GM18499 (cell line): ENCODE results near the gene NUDT1.

Experiments
- ATAC-seq: cut with Tn5 transposase; IDR thresholded peaks from one replicate; pipeline ENCODE4 v1.9.1; 2021; ENCODE audit warnings: moderate number of reproducible peaks; ENCODE audit not compliant: insufficient read depth, unreplicated experiment

NUDT1 gene

GRCh38 chr7:2204446-2204845 is 37.6 kb upstream of the NUDT1 start:
- no peak for ATAC-seq

- no peak for ATAC-seq
Measured at GRCh38 chr7:2205036-2205780, 36.8 kb upstream of the NUDT1 start.

- ATAC-seq, result no peak
Measured at GRCh38 chr7:2208712-2209111, 33.3 kb upstream of the NUDT1 start.

GRCh38 chr7:2209146-2209960 is 32.7 kb upstream of the NUDT1 start:
- ATAC-seq, result no peak

- no peak for ATAC-seq
Measured at GRCh38 chr7:2209961-2210323, 32.1 kb upstream of the NUDT1 start.

GRCh38 chr7:2210551-2211258 is 31.3 kb upstream of the NUDT1 start:
- no peak for ATAC-seq

- ATAC-seq, result no peak
Measured at GRCh38 chr7:2211259-2211880, 30.7 kb upstream of the NUDT1 start.

- ATAC-seq, result no peak
Measured at GRCh38 chr7:2211926-2212325, 30.1 kb upstream of the NUDT1 start.

GRCh38 chr7:2212906-2213305 is 29.1 kb upstream of the NUDT1 start:
- no peak for ATAC-seq

GRCh38 chr7:2213551-2214215 is 28.3 kb upstream of the NUDT1 start:
- no peak for ATAC-seq

GRCh38 chr7:2214636-2215035 is 27.4 kb upstream of the NUDT1 start:
- ATAC-seq, result no peak

GRCh38 chr7:2215851-2216250 is 26.2 kb upstream of the NUDT1 start:
- ATAC-seq, result no peak

GRCh38 chr7:2217206-2217605 is 24.8 kb upstream of the NUDT1 start:
- no peak for ATAC-seq

- no peak for ATAC-seq
Measured at GRCh38 chr7:2217716-2218443, 24.1 kb upstream of the NUDT1 start.

- no peak for ATAC-seq
Measured at GRCh38 chr7:2218444-2218785, 23.6 kb upstream of the NUDT1 start.

GRCh38 chr7:2219136-2219535 is 22.9 kb upstream of the NUDT1 start:
- ATAC-seq, result no peak

GRCh38 chr7:2219606-2220005 is 22.4 kb upstream of the NUDT1 start:
- no peak for ATAC-seq

- no peak for ATAC-seq
Measured at GRCh38 chr7:2220030-2220429, 22.0 kb upstream of the NUDT1 start.

- no peak for ATAC-seq
Measured at GRCh38 chr7:2220506-2220905, 21.5 kb upstream of the NUDT1 start.

- no peak for ATAC-seq
Measured at GRCh38 chr7:2220954-2221353, 21.1 kb upstream of the NUDT1 start.
